ENCODE data around the gene OXER1. TPM values are rescaled to one million over a fixed set of nuclear protein-coding genes. Genes with fewer than 3 reads are reported as not detected.

The OXER1 gene
- total RNA-seq, 1 donor from 2014 or later: under 0.01 TPM

DNA sequence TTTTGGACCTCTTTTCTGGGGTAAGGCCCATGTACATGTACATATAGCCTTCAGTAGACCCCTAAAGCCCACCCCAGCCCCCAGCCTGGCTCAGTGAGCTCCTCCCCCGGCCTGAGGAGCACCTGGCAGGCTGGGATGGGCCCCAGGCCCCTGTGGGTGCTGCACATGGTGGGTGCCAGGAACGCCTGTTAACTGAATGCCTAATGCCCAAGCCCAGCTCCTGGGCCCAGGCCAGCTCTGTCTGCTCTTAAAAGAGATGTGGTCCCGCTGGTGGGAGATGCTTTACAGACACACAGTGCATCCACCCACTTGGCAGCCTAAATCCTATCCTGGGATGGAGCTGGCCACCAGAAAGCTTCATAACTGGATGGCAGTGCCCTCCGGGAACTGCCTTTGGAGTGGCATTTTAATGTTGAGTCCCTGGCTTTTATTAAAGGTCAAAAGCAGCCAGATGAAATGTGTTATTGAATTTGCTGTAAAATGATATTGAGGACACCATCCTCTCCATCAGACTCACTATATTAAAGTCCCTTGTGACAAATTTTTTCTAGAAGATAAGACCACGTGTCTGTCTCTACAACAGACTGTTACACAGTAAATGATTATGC lies 7.7 kb upstream of the OXER1 start:
- H3K4me3 ChIP-seq (ENCODE audit: low read length in 3 of 3): no peak overlapping the region
- no peak overlapping the region for H3K9ac ChIP-seq (ENCODE audit: low read depth in 1 of 3, low read length in 3 of 3)
- H3K27ac ChIP-seq (ENCODE audit: low read depth, low read length): no peak overlapping the region
- H3K36me3 ChIP-seq (ENCODE audit: control insufficient read depth in 3 of 3, insufficient read depth in 3 of 3, low read length in 3 of 3): no peaks in the 10 kb centered on the region
- no peaks in the 10 kb centered on the region for H3K9me3 ChIP-seq (ENCODE audit: control insufficient read depth in 3 of 3, low read length in 3 of 3)
- H3K27me3 ChIP-seq (ENCODE audit: control insufficient read depth in 3 of 3, insufficient read depth in 3 of 3, low read length in 3 of 3): no peaks in the 10 kb centered on the region
- H3K4me1 ChIP-seq (ENCODE audit: control insufficient read depth in 3 of 3, insufficient read depth in 3 of 3, low read length in 3 of 3): no peaks in the 10 kb centered on the region

DNA sequence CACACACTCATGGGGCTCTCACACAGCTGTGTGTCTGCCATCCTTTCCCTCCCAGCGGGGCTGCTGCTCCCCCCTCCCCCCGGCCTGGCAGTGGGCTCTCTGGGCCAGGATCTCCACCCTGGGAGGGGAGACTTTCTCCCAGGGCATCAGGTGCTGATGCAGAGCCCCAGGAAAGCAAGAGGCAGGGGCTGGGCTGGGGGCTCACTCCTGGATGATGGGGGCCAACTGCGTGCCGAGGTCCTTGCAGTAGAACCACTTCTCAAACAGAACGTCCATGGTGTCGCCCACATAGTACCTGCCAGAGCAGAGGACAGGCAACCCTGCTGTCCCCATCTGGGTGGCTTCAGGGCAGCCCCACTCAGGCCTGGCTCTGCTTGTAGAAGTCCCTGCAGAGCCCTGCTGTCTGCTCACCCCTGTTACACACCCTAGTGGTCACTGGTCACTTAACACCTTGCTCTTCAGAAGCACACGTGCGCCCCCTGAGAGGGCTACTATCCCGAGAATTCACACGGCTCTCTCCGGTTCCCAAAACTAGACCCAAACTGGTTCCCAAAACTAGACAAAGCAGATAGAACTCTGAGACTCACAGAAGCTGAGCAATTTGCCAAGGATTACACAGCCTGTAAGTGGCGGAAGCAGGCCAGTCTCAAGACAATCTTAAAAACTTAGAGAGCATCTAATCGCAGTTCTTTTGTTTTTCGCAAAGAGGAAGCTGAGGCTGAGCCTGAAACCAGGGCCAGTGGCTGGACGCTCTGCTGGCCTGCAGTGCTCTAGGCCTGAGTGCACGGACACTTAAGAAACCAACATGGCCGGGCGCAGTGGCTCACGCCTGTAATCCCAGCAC lies 6.6 kb upstream of the OXER1 start:
- Histone ChIP-seq H3K9me3 (ENCODE audit: control insufficient read depth in 3 of 3, low read length in 3 of 3) (no peaks in the 10 kb centered on the region), H3K4me3 (ENCODE audit: low read length in 3 of 3) (no peak overlapping the region), H3K27me3 (ENCODE audit: control insufficient read depth in 3 of 3, insufficient read depth in 3 of 3, low read length in 3 of 3) (no peaks in the 10 kb centered on the region), H3K9ac (ENCODE audit: low read depth in 1 of 3, low read length in 3 of 3) (peak overlapping the region in 1 of 3 donors; percentile 28), H3K36me3 (ENCODE audit: control insufficient read depth in 3 of 3, insufficient read depth in 3 of 3, low read length in 3 of 3) (no peaks in the 10 kb centered on the region), H3K27ac (ENCODE audit: low read depth, low read length) (no peak overlapping the region), H3K4me1 (ENCODE audit: control insufficient read depth in 3 of 3, insufficient read depth in 3 of 3, low read length in 3 of 3) (no peaks in the 10 kb centered on the region)

DNA sequence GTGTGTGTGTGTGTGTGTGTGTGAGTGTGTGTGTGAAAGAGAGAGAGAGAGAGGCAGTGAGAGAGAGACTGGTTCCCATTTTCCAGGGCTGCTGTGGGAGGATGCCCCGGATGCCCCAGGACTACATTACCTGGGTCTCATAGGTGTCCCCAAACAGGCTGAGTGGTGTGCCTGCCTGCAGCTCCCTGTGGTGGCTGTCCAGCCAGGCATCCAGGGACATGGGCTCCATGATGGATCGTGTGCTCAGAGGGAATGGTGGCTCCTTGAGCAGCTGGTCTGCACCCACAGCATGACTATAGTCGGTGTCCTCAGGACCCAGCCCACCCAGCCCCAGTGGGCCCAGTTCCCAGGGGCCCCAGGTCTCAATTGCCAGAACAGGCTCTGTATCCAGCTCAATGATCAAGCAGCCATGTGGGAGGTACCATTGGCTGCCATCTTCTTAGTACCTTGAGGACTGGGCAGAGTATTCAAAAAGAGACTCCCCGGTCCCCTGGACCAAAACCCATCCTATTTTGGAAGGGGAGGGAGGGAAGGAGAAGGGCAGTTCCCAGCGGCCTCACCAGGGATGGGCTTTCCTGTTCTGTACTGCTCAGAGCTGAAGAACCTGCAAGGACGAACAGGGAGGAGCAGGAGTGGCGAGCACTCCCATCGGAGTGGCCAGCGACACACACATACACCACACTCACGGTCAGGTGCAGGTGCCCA lies 5.8 kb upstream of the OXER1 start:
- no peaks in the 10 kb centered on the region for H3K4me1 ChIP-seq (ENCODE audit: control insufficient read depth in 3 of 3, insufficient read depth in 3 of 3, low read length in 3 of 3)
- no peaks in the 10 kb centered on the region for H3K36me3 ChIP-seq (ENCODE audit: control insufficient read depth in 3 of 3, insufficient read depth in 3 of 3, low read length in 3 of 3)
- no peak overlapping the region for H3K27ac ChIP-seq (ENCODE audit: low read depth, low read length)
- H3K9me3 ChIP-seq (ENCODE audit: control insufficient read depth in 3 of 3, low read length in 3 of 3): no peaks in the 10 kb centered on the region
- no peaks in the 10 kb centered on the region for H3K27me3 ChIP-seq (ENCODE audit: control insufficient read depth in 3 of 3, insufficient read depth in 3 of 3, low read length in 3 of 3)
- no peak overlapping the region for H3K4me3 ChIP-seq (ENCODE audit: low read length in 3 of 3)
- no peak overlapping the region for H3K9ac ChIP-seq (ENCODE audit: low read depth in 1 of 3, low read length in 3 of 3)

GRCh38 chr2:42768706-42769256 lies 4.8 kb upstream of the OXER1 start:
- H3K9ac ChIP-seq (ENCODE audit: low read depth in 1 of 3, low read length in 3 of 3): no peak overlapping the region
- no peak overlapping the region for H3K27ac ChIP-seq (ENCODE audit: low read depth, low read length)
- H3K4me1 ChIP-seq (ENCODE audit: control insufficient read depth in 3 of 3, insufficient read depth in 3 of 3, low read length in 3 of 3): peaks cover 0 to 4% (median 0%) of the 10 kb centered on the region in 3 donors
- H3K9me3 ChIP-seq (ENCODE audit: control insufficient read depth in 3 of 3, low read length in 3 of 3): no peaks in the 10 kb centered on the region
- H3K4me3 ChIP-seq (ENCODE audit: low read length in 3 of 3): no peak overlapping the region
- no peaks in the 10 kb centered on the region for H3K36me3 ChIP-seq (ENCODE audit: control insufficient read depth in 3 of 3, insufficient read depth in 3 of 3, low read length in 3 of 3)
- no peaks in the 10 kb centered on the region for H3K27me3 ChIP-seq (ENCODE audit: control insufficient read depth in 3 of 3, insufficient read depth in 3 of 3, low read length in 3 of 3)

GRCh38 chr2:42767899-42768705 lies 4.2 kb upstream of the OXER1 start:
- no peaks in the 10 kb centered on the region for H3K9me3 ChIP-seq (ENCODE audit: control insufficient read depth in 3 of 3, low read length in 3 of 3)
- H3K9ac ChIP-seq (ENCODE audit: low read depth in 1 of 3, low read length in 3 of 3): no peak overlapping the region
- H3K4me3 ChIP-seq (ENCODE audit: low read length in 3 of 3): no peak overlapping the region
- H3K36me3 ChIP-seq (ENCODE audit: control insufficient read depth in 3 of 3, insufficient read depth in 3 of 3, low read length in 3 of 3): peaks cover 0 to 1% (median 0%) of the 10 kb centered on the region in 3 donors
- H3K27ac ChIP-seq (ENCODE audit: low read depth, low read length): no peak overlapping the region
- H3K27me3 ChIP-seq (ENCODE audit: control insufficient read depth in 3 of 3, insufficient read depth in 3 of 3, low read length in 3 of 3): no peaks in the 10 kb centered on the region
- peaks cover 0 to 4% (median 0%) of the 10 kb centered on the region in 3 donors for H3K4me1 ChIP-seq (ENCODE audit: control insufficient read depth in 3 of 3, insufficient read depth in 3 of 3, low read length in 3 of 3)

DNA sequence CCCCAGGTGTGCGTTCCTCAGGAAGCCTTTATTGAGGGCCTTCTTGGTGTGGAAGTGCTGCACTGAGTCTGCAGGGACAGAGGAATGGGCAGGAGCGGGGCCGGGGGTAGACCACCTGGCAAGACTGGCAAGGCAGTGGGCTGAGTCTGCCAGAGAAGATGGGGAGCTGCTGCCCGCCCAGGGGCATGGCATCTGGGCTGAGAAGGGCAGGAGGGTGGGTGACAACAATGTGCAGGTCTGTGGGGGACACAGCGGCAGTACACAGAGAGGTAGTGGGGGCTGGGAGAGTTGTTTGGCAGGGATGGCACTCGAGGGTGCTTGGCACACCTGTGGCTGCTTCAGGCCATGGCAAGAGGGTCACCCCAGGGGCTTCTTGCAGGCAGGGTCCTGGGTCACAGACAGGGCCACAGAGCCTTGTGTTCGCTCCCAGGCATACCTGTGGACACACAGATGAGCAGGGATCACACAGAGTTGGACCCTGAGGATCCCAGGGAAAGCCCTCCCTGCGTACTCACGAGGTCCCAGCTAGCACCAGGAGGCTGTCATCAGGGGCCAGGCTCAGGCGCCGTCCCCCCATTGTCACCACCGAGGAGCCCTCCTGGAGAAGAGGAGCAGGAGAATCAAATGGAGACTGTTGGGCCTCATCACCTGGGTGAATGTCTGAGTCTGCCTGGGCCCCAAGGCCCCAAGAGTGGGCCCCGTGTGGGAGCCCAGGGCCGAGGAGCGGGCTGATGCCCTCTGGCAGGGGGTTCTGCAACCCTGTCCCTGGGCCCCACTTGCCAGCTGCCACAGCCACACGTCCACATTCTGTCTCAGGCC lies 3.4 kb upstream of the OXER1 start:
- H3K27ac ChIP-seq (ENCODE audit: low read depth, low read length): no peak overlapping the region
- H3K9me3 ChIP-seq (ENCODE audit: control insufficient read depth in 3 of 3, low read length in 3 of 3): no peaks in the 10 kb centered on the region
- H3K4me3 ChIP-seq (ENCODE audit: low read length in 3 of 3): no peak overlapping the region
- peaks cover 0 to 4% (median 0%) of the 10 kb centered on the region in 3 donors for H3K4me1 ChIP-seq (ENCODE audit: control insufficient read depth in 3 of 3, insufficient read depth in 3 of 3, low read length in 3 of 3)
- H3K27me3 ChIP-seq (ENCODE audit: control insufficient read depth in 3 of 3, insufficient read depth in 3 of 3, low read length in 3 of 3): no peaks in the 10 kb centered on the region
- H3K9ac ChIP-seq (ENCODE audit: low read depth in 1 of 3, low read length in 3 of 3): no peak overlapping the region
- H3K36me3 ChIP-seq (ENCODE audit: control insufficient read depth in 3 of 3, insufficient read depth in 3 of 3, low read length in 3 of 3): peaks cover 0 to 5% (median 0%) of the 10 kb centered on the region in 3 donors

DNA sequence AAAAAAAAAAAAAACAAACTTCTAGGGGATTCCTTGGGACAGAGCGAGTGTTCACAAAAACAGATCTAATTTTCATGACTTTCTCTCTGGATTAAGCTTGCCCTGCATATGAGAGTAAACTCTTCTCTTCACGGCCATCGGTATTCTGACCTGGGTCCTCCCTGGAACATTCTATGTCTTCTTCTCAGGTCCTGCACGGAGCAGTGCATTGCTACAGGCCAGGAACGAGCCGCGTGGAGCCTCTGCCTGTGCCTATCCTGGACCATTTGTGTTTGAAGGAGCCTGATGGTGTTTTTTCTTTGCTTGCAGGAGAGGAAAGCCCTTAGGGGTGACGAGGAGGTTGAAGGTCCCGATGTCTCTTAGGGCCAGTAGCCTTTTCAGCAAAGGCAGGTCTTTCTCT lies 1.8 kb upstream of the OXER1 start:
- no peak overlapping the region for H3K27ac ChIP-seq (ENCODE audit: low read depth, low read length)
- peaks cover 0 to 5% (median 0%) of the 10 kb centered on the region in 3 donors for H3K36me3 ChIP-seq (ENCODE audit: control insufficient read depth in 3 of 3, insufficient read depth in 3 of 3, low read length in 3 of 3)
- H3K9ac ChIP-seq (ENCODE audit: low read depth in 1 of 3, low read length in 3 of 3): no peak overlapping the region
- no peak overlapping the region for H3K4me3 ChIP-seq (ENCODE audit: low read length in 3 of 3)
- H3K9me3 ChIP-seq (ENCODE audit: control insufficient read depth in 3 of 3, low read length in 3 of 3): no peaks in the 10 kb centered on the region
- no peaks in the 10 kb centered on the region for H3K27me3 ChIP-seq (ENCODE audit: control insufficient read depth in 3 of 3, insufficient read depth in 3 of 3, low read length in 3 of 3)
- peaks cover 0 to 4% (median 0%) of the 10 kb centered on the region in 3 donors for H3K4me1 ChIP-seq (ENCODE audit: control insufficient read depth in 3 of 3, insufficient read depth in 3 of 3, low read length in 3 of 3)

DNA sequence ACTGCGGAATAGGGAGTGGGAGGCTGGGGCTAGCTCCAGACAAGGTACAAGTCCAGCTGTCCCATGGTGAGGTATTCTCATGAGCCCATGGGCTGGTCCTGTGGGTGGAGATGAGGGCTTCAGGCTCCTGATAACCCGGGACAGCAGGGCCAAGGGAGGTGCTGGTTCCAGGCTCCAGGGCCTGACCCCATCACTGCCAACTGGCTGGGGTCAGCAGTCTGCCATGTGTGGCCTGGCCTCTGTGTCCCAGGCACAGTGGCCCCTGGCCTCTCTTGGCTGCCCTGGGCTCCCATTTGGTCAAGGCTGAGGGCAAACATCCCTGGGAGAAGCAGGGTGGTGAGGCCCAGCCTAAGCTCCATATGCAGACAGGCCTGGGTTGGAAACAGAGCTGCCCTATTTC lies 966 bp upstream of the OXER1 start:
- Histone ChIP-seq H3K36me3 (ENCODE audit: control insufficient read depth in 3 of 3, insufficient read depth in 3 of 3, low read length in 3 of 3) (peaks cover 0 to 5% (median 1%) of the 10 kb centered on the region in 3 donors), H3K27ac (ENCODE audit: low read depth, low read length) (no peak overlapping the region), H3K4me3 (ENCODE audit: low read length in 3 of 3) (no peak overlapping the region), H3K9me3 (ENCODE audit: control insufficient read depth in 3 of 3, low read length in 3 of 3) (no peaks in the 10 kb centered on the region), H3K27me3 (ENCODE audit: control insufficient read depth in 3 of 3, insufficient read depth in 3 of 3, low read length in 3 of 3) (no peaks in the 10 kb centered on the region), H3K9ac (ENCODE audit: low read depth in 1 of 3, low read length in 3 of 3) (no peak overlapping the region), H3K4me1 (ENCODE audit: control insufficient read depth in 3 of 3, insufficient read depth in 3 of 3, low read length in 3 of 3) (peaks cover 0 to 4% (median 0%) of the 10 kb centered on the region in 3 donors)
